Ishikawa (cell line): Measurements from ENCODE around the gene HACD1.

ENCODE experiments used
- CEBPB ChIP-seq: IDR thresholded peaks from 2 replicates; pipeline ENCODE4 v1.6.1; 2012
- CREB1 ChIP-seq: IDR thresholded peaks from 2 replicates; pipeline ENCODE4 v1.6.1; 2012; ENCODE audit warnings: low read depth
- EGR1 ChIP-seq: IDR thresholded peaks from 2 replicates; pipeline ENCODE4 v1.6.1; 2012
- EP300 ChIP-seq: IDR thresholded peaks from 2 replicates; pipeline ENCODE4 v1.6.1; 2012; ENCODE audit warnings: borderline replicate concordance
- FOXM1 ChIP-seq: IDR thresholded peaks from 2 replicates; pipeline ENCODE4 v1.6.1; 2012; ENCODE audit warnings: low read depth, borderline replicate concordance
- NFIC ChIP-seq: IDR thresholded peaks from 2 replicates; pipeline ENCODE4 v1.6.1; 2012
- RAD21 ChIP-seq: IDR thresholded peaks from 2 replicates; pipeline ENCODE4 v1.6.1; 2012; ENCODE audit warnings: low read depth
- TAF1 ChIP-seq: IDR thresholded peaks from 2 replicates; pipeline ENCODE4 v1.6.1; 2012; ENCODE audit warnings: low read depth, mild to moderate bottlenecking
- TCF12 ChIP-seq: IDR thresholded peaks from 2 replicates; pipeline ENCODE4 v1.6.1; 2012; ENCODE audit warnings: low read depth
- TEAD4 ChIP-seq: IDR thresholded peaks from 2 replicates; pipeline ENCODE4 v1.6.1; 2012
- YY1 ChIP-seq: IDR thresholded peaks from 2 replicates; pipeline ENCODE4 v1.6.1; 2012; ENCODE audit warnings: low read depth
- ZBTB7A ChIP-seq: IDR thresholded peaks from 2 replicates; pipeline ENCODE4 v1.6.1; 2012; ENCODE audit warnings: low read depth
- TF ChIP-seq, protein P1 (sequence below): IDR thresholded peaks from 2 replicates; pipeline ENCODE4 v1.6.1; 2012
- TF ChIP-seq, protein P2 (sequence below): IDR thresholded peaks from 2 replicates; pipeline ENCODE4 v1.6.1; 2012
- TF ChIP-seq, protein P3 (sequence below): IDR thresholded peaks from 2 replicates; pipeline ENCODE4 v1.6.1; 2012; ENCODE audit warnings: low read depth, mild to moderate bottlenecking

The HACD1 gene

DNA sequence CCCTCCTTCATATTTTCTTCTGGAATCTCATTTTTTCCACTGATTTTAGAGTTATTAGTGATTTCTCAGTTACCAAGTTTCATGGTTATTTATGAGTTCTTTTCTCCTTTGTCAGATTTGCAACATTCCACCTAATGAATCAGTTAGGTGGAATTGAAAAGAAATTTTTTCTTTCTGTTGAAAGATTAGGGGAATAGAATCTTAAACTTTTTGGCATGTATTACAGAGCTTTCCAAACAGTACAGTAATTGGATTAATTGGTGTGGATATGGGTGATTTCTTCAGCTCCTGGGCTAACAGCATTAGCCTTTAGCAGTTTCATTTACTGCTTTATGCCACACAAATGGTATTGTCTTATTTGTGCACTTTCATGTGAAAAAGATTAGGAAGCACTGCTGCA is 43.7 kb upstream of the HACD1 start:
- TF ChIP-seq, protein P1, sequence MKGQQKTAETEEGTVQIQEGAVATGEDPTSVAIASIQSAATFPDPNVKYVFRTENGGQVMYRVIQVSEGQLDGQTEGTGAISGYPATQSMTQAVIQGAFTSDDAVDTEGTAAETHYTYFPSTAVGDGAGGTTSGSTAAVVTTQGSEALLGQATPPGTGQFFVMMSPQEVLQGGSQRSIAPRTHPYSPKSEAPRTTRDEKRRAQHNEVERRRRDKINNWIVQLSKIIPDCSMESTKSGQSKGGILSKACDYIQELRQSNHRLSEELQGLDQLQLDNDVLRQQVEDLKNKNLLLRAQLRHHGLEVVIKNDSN: no peak
- TF ChIP-seq RAD21 (no peak), CREB1 (no peak), TCF12 (no peak), CEBPB (no peak), TAF1 (no peak), NFIC (no peak), FOXM1 (no peak), EGR1 (no peak), TEAD4 (no peak), EP300 (no peak), ZBTB7A (no peak), YY1 (no peak)
- TF ChIP-seq, protein P2, sequence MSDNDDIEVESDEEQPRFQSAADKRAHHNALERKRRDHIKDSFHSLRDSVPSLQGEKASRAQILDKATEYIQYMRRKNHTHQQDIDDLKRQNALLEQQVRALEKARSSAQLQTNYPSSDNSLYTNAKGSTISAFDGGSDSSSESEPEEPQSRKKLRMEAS: no peak
- TF ChIP-seq, protein P3, sequence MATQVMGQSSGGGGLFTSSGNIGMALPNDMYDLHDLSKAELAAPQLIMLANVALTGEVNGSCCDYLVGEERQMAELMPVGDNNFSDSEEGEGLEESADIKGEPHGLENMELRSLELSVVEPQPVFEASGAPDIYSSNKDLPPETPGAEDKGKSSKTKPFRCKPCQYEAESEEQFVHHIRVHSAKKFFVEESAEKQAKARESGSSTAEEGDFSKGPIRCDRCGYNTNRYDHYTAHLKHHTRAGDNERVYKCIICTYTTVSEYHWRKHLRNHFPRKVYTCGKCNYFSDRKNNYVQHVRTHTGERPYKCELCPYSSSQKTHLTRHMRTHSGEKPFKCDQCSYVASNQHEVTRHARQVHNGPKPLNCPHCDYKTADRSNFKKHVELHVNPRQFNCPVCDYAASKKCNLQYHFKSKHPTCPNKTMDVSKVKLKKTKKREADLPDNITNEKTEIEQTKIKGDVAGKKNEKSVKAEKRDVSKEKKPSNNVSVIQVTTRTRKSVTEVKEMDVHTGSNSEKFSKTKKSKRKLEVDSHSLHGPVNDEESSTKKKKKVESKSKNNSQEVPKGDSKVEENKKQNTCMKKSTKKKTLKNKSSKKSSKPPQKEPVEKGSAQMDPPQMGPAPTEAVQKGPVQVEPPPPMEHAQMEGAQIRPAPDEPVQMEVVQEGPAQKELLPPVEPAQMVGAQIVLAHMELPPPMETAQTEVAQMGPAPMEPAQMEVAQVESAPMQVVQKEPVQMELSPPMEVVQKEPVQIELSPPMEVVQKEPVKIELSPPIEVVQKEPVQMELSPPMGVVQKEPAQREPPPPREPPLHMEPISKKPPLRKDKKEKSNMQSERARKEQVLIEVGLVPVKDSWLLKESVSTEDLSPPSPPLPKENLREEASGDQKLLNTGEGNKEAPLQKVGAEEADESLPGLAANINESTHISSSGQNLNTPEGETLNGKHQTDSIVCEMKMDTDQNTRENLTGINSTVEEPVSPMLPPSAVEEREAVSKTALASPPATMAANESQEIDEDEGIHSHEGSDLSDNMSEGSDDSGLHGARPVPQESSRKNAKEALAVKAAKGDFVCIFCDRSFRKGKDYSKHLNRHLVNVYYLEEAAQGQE: no peak

DNA sequence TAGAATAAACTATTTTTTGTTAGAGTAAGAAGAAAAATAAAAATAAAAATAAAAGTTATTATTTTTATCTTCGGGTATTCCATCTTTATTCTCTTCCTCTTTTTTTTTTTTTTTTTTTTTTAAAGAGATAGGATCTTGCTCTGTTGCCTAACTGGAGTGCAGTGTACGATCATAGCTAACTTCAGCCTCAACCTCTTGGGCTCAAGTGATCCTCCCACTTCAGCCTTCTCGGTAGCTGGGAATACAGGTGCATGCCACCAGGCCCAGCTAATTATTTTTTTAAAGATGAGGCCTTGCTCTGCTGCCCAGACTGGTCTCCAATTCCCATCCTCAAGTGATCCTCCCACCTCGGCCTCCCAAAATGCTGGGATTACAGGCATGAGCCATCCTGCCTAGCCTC is 42.2 kb upstream of the HACD1 start:
- TF ChIP-seq YY1 (no peak), NFIC (no peak), TEAD4 (no peak), CEBPB (no peak), EGR1 (no peak), EP300 (no peak), ZBTB7A (no peak), CREB1 (no peak), TAF1 (no peak), FOXM1 (no peak), TCF12 (no peak), RAD21 (no peak)
- TF ChIP-seq, protein P1: no peak
- TF ChIP-seq, protein P2: no peak
- TF ChIP-seq, protein P3: no peak

DNA sequence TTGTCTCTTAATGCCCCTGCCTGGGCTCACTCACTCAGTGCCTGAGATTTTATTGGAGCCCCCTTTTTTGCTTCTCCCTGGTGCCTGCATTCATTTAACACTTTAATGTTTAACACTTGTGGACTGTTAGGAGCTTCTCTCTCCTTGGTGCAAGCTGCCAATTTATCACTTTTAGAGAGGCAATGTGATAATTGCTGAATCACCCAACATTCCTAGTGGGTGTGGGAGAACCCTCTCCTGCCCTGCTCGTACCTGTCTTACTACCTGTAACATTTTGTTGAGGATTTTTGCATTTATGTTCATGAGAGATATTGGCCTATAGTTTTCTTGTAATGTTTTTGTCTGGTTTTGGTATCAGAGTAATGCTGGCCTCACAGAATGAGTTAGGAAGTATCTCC is 39.9 kb upstream of the HACD1 start:
- TF ChIP-seq, protein P3: no peak
- TF ChIP-seq EP300: no peak
- TF ChIP-seq CEBPB: no peak
- TF ChIP-seq NFIC: no peak
- TF ChIP-seq, protein P2: no peak
- TF ChIP-seq, protein P1: no peak
- no peak for TF ChIP-seq EGR1
- TF ChIP-seq YY1: no peak
- no peak for TF ChIP-seq TEAD4
- TF ChIP-seq TAF1: no peak
- no peak for TF ChIP-seq ZBTB7A
- TF ChIP-seq FOXM1: no peak
- TF ChIP-seq RAD21: no peak
- no peak for TF ChIP-seq CREB1
- TF ChIP-seq TCF12: no peak

DNA sequence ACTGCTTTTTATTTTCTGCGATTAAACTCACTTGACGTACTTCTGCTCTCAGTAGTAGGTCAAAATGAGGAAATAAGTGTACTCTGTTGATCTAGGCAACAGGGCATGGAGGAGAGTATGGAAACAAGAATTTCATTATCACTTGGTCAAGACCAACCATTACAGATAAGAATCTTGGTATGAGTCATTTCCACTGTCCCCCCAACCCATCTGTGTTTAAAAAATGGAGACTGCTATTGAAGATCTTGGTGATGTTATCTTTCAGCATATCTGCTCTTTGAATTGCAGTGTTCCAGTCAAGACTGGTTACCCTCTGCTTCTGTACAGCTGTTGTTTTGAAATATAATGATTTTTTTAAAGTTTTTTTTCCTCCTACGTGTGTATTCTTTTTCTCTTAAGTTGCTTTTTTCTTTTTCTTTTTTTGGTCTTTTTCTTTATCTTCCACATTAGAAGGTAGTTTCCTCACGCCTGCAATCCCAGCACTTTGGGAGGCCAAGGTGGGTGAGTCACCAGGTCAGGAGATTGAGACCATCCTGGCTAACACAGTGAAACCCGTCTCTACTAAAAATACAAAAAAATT is 38.5 kb upstream of the HACD1 start:
- TF ChIP-seq CEBPB (no peak), EP300 (no peak)
- TF ChIP-seq, protein P1: no peak
- TF ChIP-seq, protein P3: no peak
